COR-L47 (cell line): ENCODE data around the gene TLL2.

ENCODE experiments used
- DNase-seq: peaks from one replicate; lab custom pipeline; 2025; lab: John Stamatoyannopoulos, UW

Gene TLL2

DNA sequence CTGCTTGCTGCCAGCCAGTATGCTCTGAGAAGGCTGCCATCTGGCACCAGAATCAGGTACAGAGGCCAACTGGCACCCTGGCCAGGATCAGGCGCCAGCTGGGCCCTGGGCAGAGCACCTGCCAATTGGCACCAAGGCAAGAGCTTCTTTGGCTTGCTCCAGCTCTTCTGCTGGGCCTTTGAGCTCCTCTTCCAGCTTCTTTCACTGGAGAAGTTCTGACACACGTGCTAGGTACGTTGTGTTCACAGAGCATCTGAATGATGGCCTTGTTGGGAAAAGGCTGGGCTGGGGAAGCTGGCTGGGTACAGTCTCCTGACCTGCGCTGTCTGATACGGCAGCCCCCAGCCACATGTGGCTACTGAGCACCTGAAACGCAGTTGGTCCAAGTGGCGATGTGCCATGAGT, 123.3 kb downstream of the TLL2 start:
- DNase-seq: no peak

DNA sequence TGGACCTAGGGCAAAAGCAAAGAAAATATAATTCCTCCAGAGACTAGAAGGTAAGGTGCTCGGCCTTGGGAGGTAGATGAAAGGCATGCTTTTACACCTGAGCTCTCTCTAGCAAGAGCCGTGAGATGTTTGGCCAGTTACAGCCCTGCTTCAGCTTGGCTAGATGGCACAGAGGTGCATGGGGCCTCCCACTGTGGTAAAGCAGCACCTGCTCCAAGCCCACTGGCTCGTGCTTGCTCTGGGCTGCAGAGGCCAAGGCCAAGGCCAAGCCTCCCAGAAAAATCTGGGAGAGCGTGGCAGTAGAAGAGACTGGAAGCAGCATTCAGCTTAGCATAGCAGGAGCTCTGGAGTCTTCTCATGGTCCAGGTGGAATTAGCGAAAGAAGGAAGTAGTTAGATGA, 123.9 kb downstream of the TLL2 start:
- DNase-seq: no peak

DNA sequence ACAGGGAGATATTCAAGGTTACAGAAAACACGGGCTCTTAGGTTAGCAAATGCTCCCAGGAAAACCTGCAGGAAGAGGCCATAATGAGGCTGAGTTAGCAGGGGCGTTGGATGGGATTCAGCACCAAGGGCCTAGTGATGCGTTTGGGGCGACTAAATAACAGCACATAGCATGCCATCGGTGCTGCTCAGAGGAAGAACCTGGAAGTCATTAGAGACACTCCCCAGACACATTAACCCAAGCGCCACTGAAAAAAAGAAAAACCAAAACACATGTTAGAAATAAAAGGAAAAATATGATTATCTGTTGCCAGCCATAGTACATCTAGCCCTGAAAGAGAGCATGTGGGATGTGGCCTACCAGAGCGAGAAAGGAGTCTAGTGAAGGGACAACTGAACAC, 126.1 kb downstream of the TLL2 start:
- no peak for DNase-seq

DNA sequence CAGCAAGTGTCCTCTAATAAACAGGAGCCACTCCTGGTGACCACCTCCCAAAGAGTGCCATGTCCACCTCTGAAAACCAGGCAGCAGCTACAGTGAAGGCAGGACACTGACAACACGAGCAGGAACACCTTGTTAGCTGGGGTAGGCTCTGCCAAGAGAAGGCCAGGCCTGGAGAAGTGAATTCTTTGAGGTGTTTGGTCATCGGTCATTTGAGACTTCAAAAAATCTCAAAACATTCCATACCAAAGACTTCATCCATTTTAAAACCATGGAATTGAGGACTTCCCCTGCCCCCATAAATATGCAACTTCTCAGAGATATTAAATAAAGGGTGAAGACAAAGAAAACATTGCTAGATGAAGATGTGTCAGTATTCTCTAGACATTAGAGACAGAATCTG, 126.6 kb downstream of the TLL2 start:
- no peak for DNase-seq

DNA sequence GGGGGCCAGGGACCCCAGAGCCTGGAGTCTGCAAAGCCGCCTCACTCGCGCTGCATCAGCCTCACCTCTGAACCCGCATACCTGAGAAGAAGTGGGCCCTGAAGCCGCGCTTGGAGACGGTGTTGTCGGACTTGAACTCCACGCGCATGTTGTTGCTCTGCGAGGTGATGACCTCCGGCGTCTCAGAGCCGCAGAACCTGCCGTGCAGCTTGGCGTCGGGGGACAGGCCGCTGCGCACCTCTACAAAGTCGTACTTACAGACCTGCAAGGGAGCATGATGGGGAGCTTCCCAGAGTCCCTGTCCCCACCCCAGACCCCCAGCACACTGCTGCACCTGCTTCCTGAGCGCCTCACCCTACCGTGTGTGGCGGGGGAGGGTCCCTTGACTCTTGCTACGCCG, 129.2 kb downstream of the TLL2 start:
- DNase-seq: no peak

DNA sequence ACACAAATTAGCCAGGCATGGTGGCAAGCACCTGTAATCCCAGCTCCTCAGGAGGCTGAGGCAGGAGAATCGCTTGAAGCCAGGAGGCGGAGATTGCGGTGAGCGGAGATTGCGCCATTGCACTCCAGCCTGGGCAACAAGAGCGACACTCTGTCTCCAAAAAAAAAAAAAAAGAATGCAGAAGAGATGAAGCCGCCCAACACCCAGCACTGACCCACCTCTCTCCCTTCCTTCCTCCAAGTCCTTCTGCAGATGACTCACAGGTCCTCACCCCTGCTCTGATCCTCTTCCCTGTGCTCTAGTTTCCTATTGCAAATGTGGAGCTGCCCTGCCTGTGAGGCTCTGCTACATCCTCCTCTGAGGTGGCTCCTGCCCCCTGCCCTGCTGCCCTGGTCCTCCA, 132.9 kb downstream of the TLL2 start:
- DNase-seq: no peak

DNA sequence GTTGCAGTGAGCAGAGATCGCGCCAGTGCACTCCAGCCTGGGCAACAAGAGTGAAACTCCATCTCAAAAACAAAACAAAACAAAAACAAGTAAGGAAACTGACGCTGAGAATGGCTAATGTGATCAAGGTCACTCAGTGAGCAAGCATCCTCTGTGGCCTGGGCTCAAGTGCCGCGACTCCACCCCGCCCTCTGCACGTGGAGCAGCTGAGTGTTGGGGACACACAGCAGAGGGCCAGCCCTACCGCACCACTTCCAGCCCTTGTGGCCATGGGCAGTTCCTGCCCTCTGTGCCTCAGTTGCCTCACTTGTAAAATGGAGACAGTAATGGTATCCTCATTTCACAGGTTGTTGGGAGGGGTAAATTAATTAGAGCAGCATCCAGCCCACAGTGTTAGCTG, 134.0 kb downstream of the TLL2 start:
- DNase-seq: no peak

DNA sequence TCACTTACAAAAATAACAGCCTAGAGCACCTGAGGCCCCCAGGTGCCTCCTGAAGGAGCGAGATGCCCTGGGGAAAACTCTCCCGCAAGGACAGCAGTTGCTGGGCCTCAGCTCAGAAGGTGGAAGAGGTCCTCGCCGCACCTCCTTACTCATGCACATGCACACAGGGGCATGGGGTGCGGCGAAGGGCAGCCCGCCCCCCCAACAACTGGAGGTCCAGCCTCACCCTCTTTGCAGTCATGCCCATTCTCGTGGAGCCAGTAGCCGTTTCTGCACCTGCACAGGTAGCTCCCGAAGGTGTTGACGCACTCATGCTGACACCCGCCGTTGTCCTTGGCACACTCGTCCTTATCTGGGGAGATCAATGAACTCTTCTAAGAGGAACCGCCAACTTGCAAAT, 135.0 kb downstream of the TLL2 start:
- DNase-seq: no peak

DNA sequence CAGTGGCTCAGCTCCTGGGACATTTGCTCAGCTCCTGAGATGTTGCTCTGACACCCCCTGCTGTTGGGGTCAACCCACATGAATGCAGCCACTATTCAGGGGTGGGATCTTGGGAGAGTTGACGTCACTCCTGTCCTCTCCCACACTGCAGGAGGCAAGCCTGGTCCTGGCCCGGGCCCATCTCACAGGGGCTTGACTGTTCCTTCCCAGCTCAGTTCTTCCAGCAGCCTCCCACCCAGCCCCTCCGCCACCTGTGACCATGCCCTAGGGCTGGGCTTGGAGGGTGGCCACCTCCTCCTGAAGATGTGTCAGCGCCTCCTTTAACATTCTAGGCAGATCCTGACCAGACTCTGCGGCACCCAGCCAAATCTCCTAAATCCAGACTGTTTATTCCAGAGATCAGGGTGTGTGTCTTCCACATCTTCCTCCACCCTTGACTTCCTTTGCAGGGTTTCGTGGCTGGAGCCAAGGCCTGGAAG, 135.9 kb downstream of the TLL2 start:
- DNase-seq: no peak

DNA sequence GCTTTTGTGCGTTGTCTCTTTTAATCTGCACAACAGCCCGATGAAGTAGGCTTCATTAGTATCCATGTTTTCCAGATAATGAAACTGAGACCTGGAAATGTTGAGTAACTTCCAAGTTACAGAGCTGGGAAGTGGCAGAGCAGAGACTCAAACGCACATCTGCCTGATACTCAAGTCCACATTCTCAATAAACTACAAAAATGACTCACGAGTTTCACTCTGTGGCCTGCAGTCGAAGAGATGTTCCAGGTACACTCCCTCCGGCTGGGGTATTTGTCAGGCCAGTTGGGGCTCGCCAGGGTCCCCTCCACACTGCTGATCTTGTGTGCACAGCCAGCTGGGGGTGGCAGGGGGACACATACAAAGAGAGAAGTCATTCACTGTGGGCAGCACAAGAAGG, 137.2 kb downstream of the TLL2 start:
- DNase-seq: no peak

DNA sequence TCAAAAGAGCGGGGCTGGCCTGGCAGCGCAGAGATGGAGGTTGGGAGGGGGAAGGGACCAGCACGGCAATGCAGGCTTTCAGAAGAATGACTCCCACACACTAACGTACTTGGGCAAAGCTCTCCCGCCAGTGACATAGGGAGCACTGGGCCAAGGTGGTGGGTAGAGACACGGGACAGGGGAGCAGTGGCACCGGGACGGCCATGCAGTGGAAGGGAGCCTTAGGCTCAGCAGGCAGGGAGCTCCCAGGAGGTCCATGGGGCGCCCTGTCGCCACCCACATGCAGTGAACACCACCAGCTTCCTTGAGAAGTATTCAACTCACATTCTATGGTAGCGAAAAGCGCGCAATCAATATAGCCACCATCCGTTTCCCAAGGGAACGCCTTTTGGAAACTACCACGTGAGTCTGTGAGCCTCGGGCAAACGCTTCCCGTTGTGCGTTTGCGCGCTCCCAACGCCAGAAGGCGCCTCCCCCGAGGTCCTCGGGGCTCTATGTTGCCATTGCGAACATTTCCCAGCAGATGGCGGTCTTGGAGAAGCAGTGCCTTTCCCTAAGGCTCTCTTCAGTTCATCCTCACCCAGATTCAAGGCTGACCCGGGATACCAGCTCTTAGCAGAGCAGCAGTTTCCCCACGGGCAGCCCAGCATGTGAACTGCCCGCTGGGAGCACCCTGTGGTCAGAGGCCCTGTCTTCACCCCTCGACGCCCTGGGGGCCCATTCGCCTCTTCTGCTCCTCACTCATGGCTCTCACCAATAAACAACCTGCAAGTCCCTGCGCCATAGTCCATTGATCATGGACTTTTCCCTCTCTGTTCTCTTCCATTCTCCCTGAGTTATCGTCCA, 138.5 kb downstream of the TLL2 start:
- peak; percentile 55 for DNase-seq

DNA sequence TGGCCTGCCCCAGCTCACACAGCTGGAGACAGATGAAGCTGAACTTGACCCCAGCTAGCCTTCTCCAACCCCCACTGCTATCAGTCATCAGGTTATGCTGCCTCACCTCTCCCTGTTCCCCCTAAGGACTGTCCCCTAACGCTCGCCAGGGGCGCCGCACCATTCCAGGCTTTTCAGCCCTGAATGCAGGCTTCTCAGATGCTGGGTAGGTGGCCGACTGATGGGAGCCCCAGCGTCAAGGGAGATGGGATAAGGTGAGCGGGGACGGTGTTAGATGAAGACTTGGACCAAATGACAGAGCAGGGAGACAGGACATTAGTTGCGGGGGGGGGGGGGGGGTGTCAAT, 139.1 kb downstream of the TLL2 start:
- no peak for DNase-seq

DNA sequence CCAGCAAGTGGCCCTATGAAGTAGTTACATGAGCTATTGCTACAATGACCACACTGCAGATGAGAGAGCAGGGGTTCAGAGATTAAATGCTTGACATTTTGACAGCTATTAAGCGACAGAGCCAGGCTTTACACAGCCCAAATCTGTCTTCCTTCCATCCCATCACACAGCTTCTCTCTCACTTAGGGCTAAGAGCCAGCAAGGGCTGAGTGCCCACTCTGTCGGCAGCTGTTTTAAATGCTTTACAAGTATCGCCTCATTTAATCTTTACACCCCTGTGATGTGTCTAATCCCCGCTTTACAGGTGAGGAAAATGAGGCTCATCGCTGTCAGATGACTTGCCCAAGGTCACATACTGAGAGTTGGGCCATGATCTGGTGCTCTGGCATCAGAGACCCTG, 139.7 kb downstream of the TLL2 start:
- DNase-seq: no peak

DNA sequence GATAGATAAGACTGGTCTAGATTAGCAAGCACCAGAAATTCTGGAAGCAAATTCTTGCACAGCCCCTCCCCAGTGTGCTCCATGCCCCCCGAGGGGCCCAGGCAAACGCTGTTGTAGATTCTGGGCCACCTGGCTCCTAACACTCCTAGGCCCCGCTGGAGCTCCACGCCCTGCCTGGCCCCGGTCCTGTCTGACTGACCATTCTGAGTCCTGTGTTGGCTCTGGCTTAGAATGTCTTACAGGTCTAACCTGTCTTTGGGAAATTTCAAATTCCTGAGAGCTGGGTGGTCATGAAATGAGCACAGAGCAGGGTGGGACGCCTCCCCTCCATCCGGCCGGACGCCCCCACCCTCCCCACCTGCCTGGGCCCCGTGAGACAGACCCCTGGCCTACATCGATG, 142.4 kb downstream of the TLL2 start:
- no peak for DNase-seq

DNA sequence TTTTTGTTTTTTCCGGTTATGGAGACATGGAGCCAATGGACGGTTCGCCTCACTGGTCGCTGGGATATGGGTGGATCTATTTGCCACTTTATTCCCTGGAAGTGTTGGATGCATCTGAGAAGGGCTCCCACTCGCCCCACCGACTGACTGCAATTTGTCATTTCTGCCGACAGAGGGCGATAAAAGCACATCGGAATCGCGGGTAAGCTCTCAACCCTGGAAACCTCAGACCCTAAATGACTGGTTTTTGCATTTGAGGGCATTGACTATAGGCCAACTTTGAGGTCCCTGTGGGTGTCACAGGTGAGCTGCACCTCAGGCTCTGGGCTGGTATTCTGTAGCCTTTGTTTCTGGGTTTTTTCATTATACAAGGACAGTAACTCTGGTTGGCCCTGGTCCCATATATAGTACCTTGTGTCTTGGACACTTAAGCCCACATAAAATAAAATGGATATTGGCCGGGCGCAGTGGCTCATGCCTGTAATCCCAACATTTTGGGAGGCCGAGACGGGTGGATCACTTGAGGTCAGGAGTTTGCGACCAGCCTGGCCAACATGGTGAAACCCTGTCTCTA, 143.1 kb downstream of the TLL2 start:
- DNase-seq: no peak

DNA sequence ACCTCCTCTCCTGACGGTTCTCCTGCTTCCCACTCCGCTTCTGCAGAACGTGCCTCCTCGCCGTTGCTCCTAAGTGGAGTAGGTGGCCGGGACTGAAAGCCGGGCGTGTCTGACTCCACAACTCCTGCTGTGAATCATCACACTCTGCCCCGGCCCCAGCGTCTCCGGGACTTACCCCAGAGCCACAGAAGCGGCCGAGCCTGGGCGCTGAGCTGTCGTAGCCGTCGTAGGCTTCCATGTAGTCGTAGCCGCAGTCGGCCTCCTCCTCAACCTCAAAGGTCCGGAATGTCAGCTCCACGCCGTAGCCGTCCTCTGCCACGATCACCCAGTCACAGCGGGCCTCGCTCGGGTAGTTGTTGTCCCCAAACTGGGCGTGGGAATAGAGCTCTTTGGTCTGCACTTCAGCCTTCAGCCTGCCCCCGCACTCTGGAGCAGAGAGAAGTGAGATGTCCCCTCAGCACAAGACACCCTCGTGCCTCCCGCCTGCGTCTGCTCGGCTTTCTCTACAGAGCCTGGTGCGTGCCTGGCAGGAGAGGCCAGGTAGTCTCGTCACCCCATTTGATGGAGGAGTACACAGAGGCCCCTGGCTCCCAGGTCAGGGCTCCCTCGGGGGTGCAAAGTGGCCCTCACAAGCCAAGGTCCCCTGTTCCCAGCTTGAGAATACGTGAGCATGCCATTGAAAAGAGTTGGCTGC, 143.7 kb downstream of the TLL2 start:
- DNase-seq: no peak

DNA sequence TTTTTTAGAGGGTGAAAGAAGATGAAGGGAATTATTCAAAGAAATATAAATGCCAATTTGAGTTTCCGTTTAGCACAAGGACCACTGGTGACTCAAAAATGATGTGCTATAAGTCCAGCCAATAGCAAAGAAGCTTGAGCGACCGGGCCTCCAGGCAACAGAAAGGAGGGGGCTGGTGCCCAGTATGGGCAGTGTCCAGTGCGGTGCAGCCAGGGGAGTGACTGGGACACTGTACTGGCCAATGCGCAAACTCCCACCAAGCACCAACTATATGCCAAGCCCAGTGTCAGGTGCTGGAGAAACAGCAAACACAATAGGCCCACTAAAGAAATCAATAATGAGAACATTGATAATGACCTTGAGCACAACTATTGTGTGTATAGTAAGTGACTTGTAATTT, 144.8 kb downstream of the TLL2 start:
- DNase-seq: no peak

DNA sequence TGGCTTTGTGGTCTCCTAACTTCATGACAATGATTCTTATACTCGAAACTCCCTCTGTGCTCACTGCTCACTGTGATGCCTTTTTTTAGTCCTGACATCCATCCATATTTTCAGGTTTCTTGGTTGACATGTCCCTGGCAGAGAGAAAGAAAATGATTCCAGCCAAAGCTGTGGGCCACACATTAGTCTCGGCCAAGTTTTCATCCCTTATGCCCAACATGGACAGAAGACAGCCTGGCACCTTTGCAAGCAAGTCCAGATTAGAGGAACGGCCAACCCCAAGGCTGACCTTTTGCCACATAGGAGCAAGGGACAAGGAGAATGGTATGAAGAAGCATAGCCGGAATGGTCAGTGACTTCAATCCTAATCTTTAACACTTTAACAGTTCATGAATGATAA, 146.3 kb downstream of the TLL2 start:
- DNase-seq: no peak

DNA sequence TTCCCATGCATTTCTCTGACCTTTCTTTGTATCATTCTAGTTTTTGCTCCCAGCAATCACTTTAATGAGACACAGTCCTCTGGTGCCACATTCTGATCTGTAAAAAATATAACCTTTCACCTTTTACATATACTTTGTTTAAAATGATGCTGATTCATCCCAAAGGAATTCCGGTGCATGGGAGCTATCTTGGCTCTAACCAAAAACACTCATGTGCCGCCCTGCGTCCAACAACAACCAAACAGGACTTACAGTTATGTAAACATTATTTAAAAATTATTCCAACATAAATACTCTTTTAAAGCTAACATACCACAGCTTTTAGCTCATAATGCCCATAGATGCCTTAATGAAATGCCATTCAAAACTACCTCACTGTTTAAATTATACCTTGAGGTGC, 147.2 kb downstream of the TLL2 start:
- DNase-seq: no peak

DNA sequence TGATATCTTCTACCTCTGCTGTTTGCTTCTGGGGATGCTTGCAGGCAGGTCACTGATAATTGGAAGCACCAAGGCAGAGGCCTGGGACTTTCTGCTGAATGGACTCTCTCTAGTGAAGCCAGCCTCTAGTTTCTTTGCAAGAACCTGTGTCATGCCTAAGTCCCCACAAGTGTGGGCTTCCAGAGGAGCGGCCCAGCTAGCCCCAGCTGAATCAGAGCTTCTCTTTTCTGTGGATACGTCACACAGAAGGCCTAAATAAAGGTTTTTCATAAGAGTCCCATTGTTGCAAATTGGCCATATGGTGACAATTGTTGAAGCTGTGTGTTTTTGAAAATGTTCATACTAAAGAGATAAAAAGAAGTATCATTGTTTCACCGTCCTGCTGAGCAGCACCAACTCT, 148.2 kb downstream of the TLL2 start:
- no peak for DNase-seq

DNA sequence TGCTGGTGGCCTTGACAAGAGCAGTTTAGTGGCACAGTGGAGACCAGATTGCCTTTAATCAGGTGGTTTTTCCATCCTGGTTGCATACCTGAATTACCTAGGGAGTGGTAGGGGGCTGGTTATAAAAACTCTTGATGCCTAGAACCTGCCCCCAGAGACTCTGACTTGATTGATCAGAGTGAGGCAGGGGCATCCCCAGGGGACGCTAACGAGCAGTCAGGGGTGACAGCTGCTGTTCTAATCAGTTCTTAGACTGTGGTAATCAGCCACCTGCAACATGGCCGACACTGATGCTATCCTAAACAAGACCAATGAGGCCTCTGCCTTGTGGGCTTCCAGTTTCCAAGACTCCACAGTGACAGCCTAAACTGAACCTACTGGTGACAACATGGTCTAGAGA, 153.0 kb downstream of the TLL2 start:
- DNase-seq: no peak

DNA sequence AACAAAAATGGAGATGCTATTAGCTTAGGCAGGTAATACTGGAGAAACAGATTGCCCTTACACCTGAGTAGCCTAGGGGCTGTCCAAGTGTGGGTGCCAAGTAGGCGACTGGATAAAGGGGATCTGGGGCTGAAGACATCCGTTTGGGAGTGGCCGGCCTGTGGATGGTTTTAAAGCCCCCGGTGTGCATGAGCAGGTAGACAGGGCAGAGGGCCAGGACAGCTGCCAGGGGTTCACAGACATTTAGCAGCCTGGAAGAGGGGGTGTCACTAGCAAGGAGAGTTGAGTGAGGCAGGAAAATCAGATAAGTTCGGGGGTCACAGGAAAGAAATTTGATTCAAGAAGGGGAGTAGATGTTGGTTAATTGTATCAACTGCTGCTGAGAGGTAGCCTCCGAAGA, 153.4 kb downstream of the TLL2 start:
- DNase-seq: no peak

DNA sequence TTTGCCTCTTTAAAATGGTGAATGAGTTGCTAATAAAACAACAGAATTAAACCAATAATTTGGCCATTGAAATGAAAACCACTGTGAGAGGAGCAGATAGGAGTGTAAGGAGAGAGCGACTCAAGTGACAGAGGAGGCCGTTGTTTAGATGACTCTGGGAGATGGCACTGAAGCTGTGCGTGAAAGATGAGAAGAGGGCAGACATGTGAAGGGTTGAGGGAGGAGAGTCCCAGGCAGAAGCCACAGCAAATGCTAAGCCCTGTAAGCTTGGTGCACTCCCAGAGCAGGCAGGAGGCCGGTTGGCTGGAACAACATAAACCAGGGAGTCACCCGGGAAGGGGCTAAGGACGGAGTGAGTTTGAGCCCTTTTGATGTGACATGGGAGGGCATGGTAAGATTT, 154.1 kb downstream of the TLL2 start:
- DNase-seq: no peak
